CD4-positive, alpha-beta memory T cell (primary cell): ENCODE data around the gene KIF13A. TPM values are rescaled to one million over a fixed set of nuclear protein-coding genes. Genes with fewer than 3 reads are reported as not detected.
"Not testable (repeated sequence)": the region's sequence is repeated elsewhere in the genome, so short reads cannot be mapped to it uniquely, and the experiment has no call there.

ENCODE experiments used
- CTCF ChIA-PET: fragments of 350-600 bp; sonication (Branson Sonifier 250); formaldehyde crosslinking; loops from one replicate; lab custom pipeline; 2021; ENCODE audit warnings: inconsistent platforms; ENCODE audit not compliant: partially characterized antibody; lab: Charles Lee
- POLR2A ChIA-PET: fragments of 350-600 bp; sonication (Branson Sonifier 250); formaldehyde crosslinking; loops from one replicate; lab custom pipeline; 2021; ENCODE audit not compliant: partially characterized antibody; lab: Charles Lee
- DNase-seq, 5 donors: peaks; one replicate each; pipeline versions ENCODE4 v3.0.0 to v3.0.0-alpha.2; 2020 to 2022; ENCODE audit warnings: mixed read lengths in 1 of 5
- H3K27ac ChIP-seq: one replicate; pipeline ENCODE4 v1.7.0; 2013; ENCODE audit warnings: low read depth, low read length
- H3K27me3 ChIP-seq: 2 replicates; pipeline ENCODE4 v1.7.0; 2013; ENCODE audit warnings: mild to moderate bottlenecking, low read length, moderate library complexity; ENCODE audit not compliant: insufficient read depth
- H3K36me3 ChIP-seq: 2 replicates; pipeline ENCODE4 v1.7.0; 2013; ENCODE audit warnings: mild to moderate bottlenecking, low read length, moderate library complexity; ENCODE audit not compliant: insufficient read depth
- H3K4me1 ChIP-seq: 2 replicates; pipeline ENCODE4 v1.7.0; 2013; ENCODE audit warnings: mild to moderate bottlenecking, low read length, moderate library complexity; ENCODE audit not compliant: insufficient read depth
- H3K4me3 ChIP-seq, 2 donors: one replicate each; pipeline ENCODE4 v1.7.0; 2013; ENCODE audit warnings: low read length in 2 of 2, mild to moderate bottlenecking in 1 of 2
- H3K9me3 ChIP-seq, 2 donors: one replicate each; pipeline ENCODE4 v1.7.0; 2013; ENCODE audit warnings: low read length in 2 of 2, control low read depth in 1 of 2; ENCODE audit not compliant: control insufficient read depth in 1 of 2
- H3K27ac Mint-ChIP-seq, 7 donors: one replicate each; pipeline ENCODE4 v1.8.0; 2020 to 2021; ENCODE audit warnings: mixed read lengths in 7 of 7, mild to moderate bottlenecking in 6 of 7, inconsistent platforms in 3 of 7, moderate library complexity in 3 of 7
- H3K27me3 Mint-ChIP-seq, 2 donors: one replicate each; pipeline ENCODE4 v1.8.0; 2020 to 2021; ENCODE audit warnings: mixed read lengths in 2 of 2
- H3K36me3 Mint-ChIP-seq, 2 donors: one replicate each; pipeline ENCODE4 v1.8.0; 2020 to 2021; ENCODE audit warnings: mixed read lengths in 2 of 2, inconsistent platforms in 1 of 2, mild to moderate bottlenecking in 1 of 2
- H3K4me1 Mint-ChIP-seq, 4 donors: one replicate each; pipeline ENCODE4 v1.8.0; 2020 to 2021; ENCODE audit warnings: mixed read lengths in 4 of 4, mild to moderate bottlenecking in 1 of 4
- H3K4me3 Mint-ChIP-seq, 8 donors: one replicate each; pipeline ENCODE4 v1.8.0; 2020 to 2021; ENCODE audit warnings: mixed read lengths in 8 of 8, mild to moderate bottlenecking in 7 of 8, moderate library complexity in 6 of 8, inconsistent platforms in 3 of 8
- H3K9me3 Mint-ChIP-seq, 8 donors: one replicate each; pipeline ENCODE4 v1.8.0; 2020 to 2021; ENCODE audit warnings: mixed read lengths in 8 of 8, mild to moderate bottlenecking in 5 of 8, inconsistent platforms in 3 of 8, moderate library complexity in 1 of 8
- intact Hi-C: fragments of 100-400 bp; cut with micrococcal nuclease; formaldehyde crosslinking; loops from one replicate; pipeline ENCODE4 v1.15.1; 2023
- polyA plus RNA-seq, 2 donors: library from polyadenylated mRNA; unstranded; fragments of 300-500 nt; fragmentation: Illumina TruSeq; gene quantifications; one replicate each; pipeline ENCODE4 v1.2.3, GENCODE V29; 2021
- total RNA-seq, 2 experiments: library from RNA; stranded (reverse); gene quantifications; one replicate each; pipeline ENCODE4 v1.2.3, GENCODE V29; 2021

The KIF13A gene
- total and polyA plus RNA-seq, 4 experiments from 2014 or later, result 0.61 to 1.7 (median 1.5) TPM; not detected in 1

GRCh38 chr6:17899491-17899890 is 87.9 kb downstream of the KIF13A start:
- Mint-ChIP-seq H3K27ac (no peak overlapping the region), H3K4me3 (no peak overlapping the region), H3K4me1 (no peaks in the 10 kb centered on the region), H3K36me3 (peaks cover 0 to 4% of the 10 kb centered on the region in 2 donors), H3K27me3 (peaks cover 8 to 10% of the 10 kb centered on the region in 2 donors), H3K9me3 (peaks cover 0 to 34% (median 20%) of the 10 kb centered on the region in 8 donors)
- Histone ChIP-seq H3K27me3 (no peaks in the 10 kb centered on the region), H3K9me3 (peaks cover 0 to 13% of the 10 kb centered on the region in 2 donors), H3K4me3 (no peak overlapping the region), H3K4me1 (no peaks in the 10 kb centered on the region), H3K36me3 (no peaks in the 10 kb centered on the region), H3K27ac (no peak overlapping the region)
- POLR2A ChIA-PET, result no interaction called here
- intact Hi-C loops, result no loop called here
- CTCF ChIA-PET, result interaction anchor here (0.6 kb wide), 1 partner anchor 796 kb away, joined by 4 read pairs; no protein-coding TSS in a partner anchor
- no peak for DNase-seq

- Mint-ChIP-seq H3K4me1 (no peaks in the 10 kb centered on the region), H3K4me3 (no peak overlapping the region), H3K36me3 (peaks cover 0 to 4% of the 10 kb centered on the region in 2 donors), H3K27me3 (peaks cover 7 to 8% of the 10 kb centered on the region in 2 donors), H3K9me3 (peaks cover 0 to 36% (median 22%) of the 10 kb centered on the region in 8 donors), H3K27ac (no peak overlapping the region)
- Histone ChIP-seq H3K27ac (no peak overlapping the region), H3K4me1 (no peaks in the 10 kb centered on the region), H3K4me3 (no peak overlapping the region), H3K27me3 (no peaks in the 10 kb centered on the region), H3K9me3 (peaks cover 0 to 13% of the 10 kb centered on the region in 2 donors), H3K36me3 (no peaks in the 10 kb centered on the region)
- no peak for DNase-seq
- ChIA-PET CTCF (no interaction called here), POLR2A (no interaction called here)
- intact Hi-C loops, result no loop called here
These were observed 89.8 kb downstream of the KIF13A start for GRCh38 chr6:17897681-17898080.

GRCh38 chr6:17894905-17895304 is 92.5 kb downstream of the KIF13A start:
- no peak overlapping the region for H3K4me3 ChIP-seq
- H3K36me3 ChIP-seq, result no peaks in the 10 kb centered on the region
- no peak overlapping the region for H3K27ac ChIP-seq
- ChIA-PET CTCF (no interaction called here), POLR2A (no interaction called here)
- no peaks in the 10 kb centered on the region for H3K27me3 ChIP-seq
- H3K4me1 Mint-ChIP-seq, result no peaks in the 10 kb centered on the region
- no peak overlapping the region for H3K27ac Mint-ChIP-seq
- peaks cover 0 to 4% of the 10 kb centered on the region in 2 donors for H3K36me3 Mint-ChIP-seq
- DNase-seq, result no peak
- peaks cover 0 to 13% of the 10 kb centered on the region in 2 donors for H3K9me3 ChIP-seq
- peaks cover 0 to 36% (median 21%) of the 10 kb centered on the region in 8 donors for H3K9me3 Mint-ChIP-seq
- H3K4me1 ChIP-seq, result no peaks in the 10 kb centered on the region
- intact Hi-C loops, result no loop called here
- peaks cover 4 to 12% of the 10 kb centered on the region in 2 donors for H3K27me3 Mint-ChIP-seq
- no peak overlapping the region for H3K4me3 Mint-ChIP-seq

DNA sequence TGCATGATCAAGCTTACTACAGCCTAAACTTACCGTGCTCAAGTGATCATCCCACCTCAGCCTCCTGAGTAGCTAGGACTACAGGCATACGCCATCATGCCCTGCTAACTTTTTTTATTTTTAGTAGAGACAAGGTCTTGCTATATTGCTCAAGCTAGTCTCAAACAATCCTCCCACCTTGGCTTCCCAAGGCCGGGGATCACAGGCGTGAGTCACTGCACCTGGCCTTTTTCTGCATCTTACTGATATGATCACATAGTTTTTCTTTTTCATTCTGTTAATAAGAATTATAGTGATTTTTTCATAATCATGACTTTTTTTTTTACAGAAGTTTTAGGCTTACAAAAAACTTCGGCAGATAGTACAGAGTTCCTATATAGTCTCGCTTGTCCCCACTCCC is 93.2 kb downstream of the KIF13A start:
- H3K27ac ChIP-seq, result no peak overlapping the region
- no peaks in the 10 kb centered on the region for H3K36me3 ChIP-seq
- no peak overlapping the region for H3K4me3 ChIP-seq
- H3K9me3 Mint-ChIP-seq, result peaks cover 0 to 36% (median 21%) of the 10 kb centered on the region in 8 donors
- H3K36me3 Mint-ChIP-seq, result peaks cover 0 to 4% of the 10 kb centered on the region in 2 donors
- no peaks in the 10 kb centered on the region for H3K27me3 ChIP-seq
- ChIA-PET POLR2A (no interaction called here), CTCF (no interaction called here)
- peaks cover 4 to 12% of the 10 kb centered on the region in 2 donors for H3K27me3 Mint-ChIP-seq
- no peaks in the 10 kb centered on the region for H3K4me1 ChIP-seq
- H3K9me3 ChIP-seq, result peaks cover 0 to 13% of the 10 kb centered on the region in 2 donors
- intact Hi-C loops, result no loop called here
- H3K4me1 Mint-ChIP-seq, result no peaks in the 10 kb centered on the region
- no peak for DNase-seq
- no peak overlapping the region for H3K27ac Mint-ChIP-seq
- no peak overlapping the region for H3K4me3 Mint-ChIP-seq

- Mint-ChIP-seq H3K4me1 (no peaks in the 10 kb centered on the region), H3K27me3 (peaks cover 0 to 12% of the 10 kb centered on the region in 2 donors), H3K27ac (no peak overlapping the region), H3K4me3 (no peak overlapping the region), H3K9me3 (peaks cover 0 to 25% (median 18%) of the 10 kb centered on the region in 8 donors), H3K36me3 (peaks cover 0 to 3% of the 10 kb centered on the region in 2 donors)
- H3K4me1 ChIP-seq, result no peaks in the 10 kb centered on the region
- peaks cover 0 to 13% of the 10 kb centered on the region in 2 donors for H3K9me3 ChIP-seq
- CTCF ChIA-PET, result no interaction called here
- no peaks in the 10 kb centered on the region for H3K36me3 ChIP-seq
- POLR2A ChIA-PET, result no interaction called here
- H3K27me3 ChIP-seq, result no peaks in the 10 kb centered on the region
- intact Hi-C loops, result no loop called here
- no peak for DNase-seq
- no peak overlapping the region for H3K27ac ChIP-seq
- no peak overlapping the region for H3K4me3 ChIP-seq
These were observed 95.2 kb downstream of the KIF13A start for GRCh38 chr6:17892097-17892686.

DNA sequence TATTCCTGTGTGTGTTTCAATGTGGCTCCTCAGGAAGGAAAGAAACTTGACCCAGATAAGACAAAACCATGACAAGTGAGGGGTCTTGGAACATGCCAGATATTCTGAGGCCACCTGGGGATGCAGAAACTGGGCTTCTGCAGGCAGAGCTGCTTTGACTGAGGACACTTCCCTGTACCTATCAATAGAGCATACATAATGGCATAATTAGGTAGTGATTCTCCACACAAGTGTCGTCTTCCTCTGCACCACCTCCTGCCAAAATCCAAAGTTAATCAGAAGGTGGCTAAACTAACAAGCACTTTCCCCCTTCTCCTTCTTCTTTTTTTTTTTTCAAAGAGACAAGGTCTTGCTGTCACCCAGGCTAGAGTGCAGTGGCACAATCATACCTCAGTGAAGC is 97.1 kb downstream of the KIF13A start:
- peaks cover 0 to 2% of the 10 kb centered on the region in 2 donors for H3K36me3 Mint-ChIP-seq
- POLR2A ChIA-PET, result no interaction called here
- Histone ChIP-seq H3K4me3 (no peak overlapping the region), H3K9me3 (peaks cover 0 to 8% of the 10 kb centered on the region in 2 donors), H3K36me3 (no peaks in the 10 kb centered on the region), H3K4me1 (no peaks in the 10 kb centered on the region), H3K27ac (no peak overlapping the region), H3K27me3 (no peaks in the 10 kb centered on the region)
- H3K27me3 Mint-ChIP-seq, result peaks cover 4 to 12% of the 10 kb centered on the region in 2 donors
- H3K4me3 Mint-ChIP-seq, result no peak overlapping the region
- H3K4me1 Mint-ChIP-seq, result peaks cover 0 to 1% (median 0%) of the 10 kb centered on the region in 4 donors
- intact Hi-C loops, result no loop called here
- no peak overlapping the region for H3K27ac Mint-ChIP-seq
- no peak for DNase-seq
- CTCF ChIA-PET, result no interaction called here
- peaks cover 0 to 13% (median 7%) of the 10 kb centered on the region in 8 donors for H3K9me3 Mint-ChIP-seq

- H3K27ac Mint-ChIP-seq, H3K27me3 ChIP-seq, H3K27ac ChIP-seq, H3K9me3 Mint-ChIP-seq, H3K4me3 ChIP-seq, H3K9me3 ChIP-seq, H3K4me1 Mint-ChIP-seq, H3K4me1 ChIP-seq, DNase-seq, H3K36me3 ChIP-seq, CTCF ChIA-PET, H3K36me3 Mint-ChIP-seq, H3K4me3 Mint-ChIP-seq, intact Hi-C loops, POLR2A ChIA-PET: not testable (repeated sequence)
- peaks cover 6 to 12% of the 10 kb centered on the region in 2 donors for H3K27me3 Mint-ChIP-seq
These were observed 97.7 kb downstream of the KIF13A start for GRCh38 chr6:17889777-17890176.
